ENCODE data around the gene MKKS. TPM values are rescaled to one million over a fixed set of nuclear protein-coding genes. Genes with fewer than 3 reads are reported as not detected.

The MKKS gene
- total RNA-seq, 1 donor from 2014 or later: 3.6 TPM

DNA sequence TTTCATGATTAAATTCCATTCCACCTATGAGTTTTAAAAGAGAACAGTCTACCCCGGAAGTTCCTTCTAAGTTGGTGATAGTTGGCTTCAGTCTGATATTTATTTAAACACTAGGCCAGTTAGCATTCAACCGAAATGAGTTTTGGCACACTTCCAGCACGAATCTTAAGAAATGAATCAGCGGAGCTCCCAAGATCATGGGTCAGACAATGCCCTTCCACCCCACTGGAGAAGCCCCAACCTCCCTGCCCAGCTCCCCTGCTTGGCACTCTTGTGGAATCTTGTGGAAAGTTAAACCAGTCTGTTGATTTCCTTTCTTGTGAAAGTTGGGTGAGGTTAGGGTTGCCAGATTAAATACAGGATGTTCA, 64.3 kb downstream of the MKKS start:
- peak; percentile 21 to 80 for DNase-seq (ENCODE audit: low read depth in 2 of 2)

DNA sequence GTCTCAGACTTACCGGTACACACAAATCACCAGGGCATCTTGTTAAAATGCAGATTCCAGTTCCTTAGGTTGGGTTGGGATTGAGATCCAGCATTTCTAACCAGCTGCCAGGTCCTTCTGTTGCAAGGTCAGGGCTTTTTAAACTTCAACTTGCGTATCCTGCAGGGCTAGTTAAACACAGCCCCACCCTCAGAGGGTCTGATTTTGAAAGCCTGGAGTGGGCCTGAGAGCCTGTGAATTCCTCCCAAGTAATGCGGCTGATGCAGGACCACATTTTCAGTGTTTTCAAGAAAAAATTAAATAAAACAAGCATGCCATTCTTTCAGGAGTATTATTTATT, 65.3 kb downstream of the MKKS start:
- no peak for DNase-seq (ENCODE audit: low read depth in 2 of 2)

DNA sequence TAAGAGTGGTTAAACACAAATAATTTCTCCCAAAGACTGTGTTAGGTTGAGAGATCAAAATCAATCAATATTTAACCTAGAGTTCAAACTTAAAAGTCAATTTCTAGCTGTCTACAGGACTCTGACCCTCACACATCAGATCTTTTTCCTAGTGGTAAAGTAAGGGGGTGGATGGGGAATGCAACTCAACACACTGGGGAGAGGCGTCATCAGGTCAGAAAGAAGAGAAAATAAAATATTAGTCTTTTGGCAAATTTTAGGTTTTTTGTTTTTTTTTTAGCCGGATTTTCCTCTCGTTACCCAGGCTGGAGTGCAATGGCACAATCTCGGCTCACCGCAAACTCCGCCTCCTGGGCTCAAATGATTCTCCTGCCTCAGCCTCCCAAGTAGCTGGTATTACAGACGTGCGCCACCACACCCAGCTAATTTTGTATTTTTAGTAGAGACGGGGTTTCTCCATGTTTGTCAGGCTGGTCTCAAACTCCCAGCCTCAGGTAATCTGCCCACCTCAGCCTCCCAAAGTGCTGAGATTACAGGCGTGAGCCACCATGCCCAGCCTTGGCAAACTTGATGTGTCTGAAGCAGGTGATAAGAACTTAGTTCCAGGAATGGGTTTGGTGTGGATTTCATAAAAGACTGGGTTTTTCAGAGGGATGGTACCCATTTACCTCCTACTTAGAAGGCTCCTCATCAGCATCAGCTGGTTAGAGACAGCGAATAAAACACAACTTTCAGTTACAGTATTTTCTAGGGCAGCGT, 65.9 kb downstream of the MKKS start:
- DNase-seq (ENCODE audit: low read depth in 2 of 2): no peak

DNA sequence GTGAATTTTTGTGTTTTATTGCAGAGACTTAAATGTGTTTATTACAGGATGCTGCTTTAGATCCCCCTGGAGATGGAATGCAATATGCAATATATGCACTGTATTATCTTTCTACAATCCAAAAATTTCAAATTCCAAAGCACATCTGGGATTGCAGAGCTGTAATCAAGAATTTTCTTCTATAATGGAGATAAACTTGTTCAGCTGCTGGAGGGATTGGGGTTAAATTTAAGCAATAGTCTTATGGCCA, 66.4 kb downstream of the MKKS start:
- DNase-seq (ENCODE audit: low read depth in 2 of 2): no peak

DNA sequence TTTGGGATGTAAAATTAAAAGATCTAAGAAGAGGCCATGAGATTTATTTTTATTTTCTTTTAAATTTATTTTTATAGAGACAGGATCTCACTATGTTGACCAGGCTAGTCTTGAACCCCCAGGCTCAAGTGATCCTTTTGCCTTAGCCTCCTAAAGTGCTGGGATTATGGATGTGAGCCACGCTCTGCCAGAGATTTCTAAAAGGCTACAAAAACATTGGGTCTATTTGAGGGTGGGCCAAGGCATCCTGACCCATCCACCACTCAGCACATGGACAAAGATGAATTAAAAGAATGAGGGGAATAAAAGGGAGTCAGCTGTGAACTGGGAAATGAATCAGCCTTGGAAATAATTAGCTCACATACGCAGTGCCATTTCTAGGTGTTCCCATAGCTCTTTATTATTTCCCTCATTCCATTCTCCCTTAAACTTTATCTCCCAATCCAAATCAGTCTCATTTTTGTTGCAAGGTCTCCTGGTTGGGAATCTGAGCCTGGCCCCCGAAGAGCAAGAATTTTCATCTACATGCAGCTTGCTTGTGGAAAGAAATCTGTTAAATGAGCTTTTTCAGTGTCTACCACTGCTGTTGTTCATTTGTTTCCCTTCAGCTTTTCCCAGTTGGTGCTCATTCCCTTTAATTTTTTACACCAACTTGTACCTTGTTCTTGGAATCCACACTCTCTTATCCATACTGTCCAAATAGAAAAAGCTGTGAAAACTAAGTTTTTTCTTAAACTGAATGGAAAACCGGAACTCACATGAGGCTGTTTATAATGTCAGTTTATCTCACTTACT, 66.9 kb downstream of the MKKS start:
- peak; percentile 26 to 47 for DNase-seq (ENCODE audit: low read depth in 2 of 2)

DNA sequence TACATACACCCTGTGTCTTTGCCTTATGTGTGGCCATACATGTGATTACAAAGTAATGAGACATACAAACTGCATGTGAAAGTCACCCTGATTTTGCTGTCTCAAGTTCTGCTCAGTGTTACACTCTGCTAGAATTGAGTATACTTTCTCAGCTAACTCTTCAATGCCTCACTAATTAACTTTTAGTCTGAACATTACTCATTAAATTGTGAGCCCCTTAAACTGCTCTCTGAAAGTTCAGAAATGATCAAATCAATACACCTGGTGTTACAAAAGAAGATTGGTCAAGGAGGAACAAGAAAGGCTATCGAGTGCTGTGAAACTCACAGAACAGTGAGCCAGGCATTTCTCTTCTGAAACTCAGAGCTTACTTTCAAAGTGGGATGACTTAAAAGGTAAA, 71.3 kb downstream of the MKKS start:
- DNase-seq (ENCODE audit: low read depth in 2 of 2): no peak

DNA sequence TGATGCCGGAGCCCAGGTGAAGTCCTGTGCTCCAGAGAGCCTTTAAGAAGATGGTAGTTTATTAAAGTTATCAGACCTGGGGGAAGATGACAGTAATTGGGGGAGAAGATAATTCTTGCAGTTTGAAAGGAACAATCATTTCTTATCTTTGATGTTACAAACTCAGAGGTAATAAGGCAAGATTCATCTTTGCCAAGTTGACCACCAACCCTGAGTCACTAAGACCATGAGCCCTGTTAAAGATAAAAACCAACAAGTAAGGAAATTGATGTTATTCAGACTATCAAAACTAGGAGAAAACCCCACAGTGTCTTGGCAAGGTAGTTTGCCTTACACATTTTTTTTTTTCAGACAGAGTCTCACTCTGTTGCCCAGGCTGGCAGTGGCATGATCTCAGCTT, 73.1 kb downstream of the MKKS start:
- DNase-seq (ENCODE audit: low read depth in 2 of 2): no peak

DNA sequence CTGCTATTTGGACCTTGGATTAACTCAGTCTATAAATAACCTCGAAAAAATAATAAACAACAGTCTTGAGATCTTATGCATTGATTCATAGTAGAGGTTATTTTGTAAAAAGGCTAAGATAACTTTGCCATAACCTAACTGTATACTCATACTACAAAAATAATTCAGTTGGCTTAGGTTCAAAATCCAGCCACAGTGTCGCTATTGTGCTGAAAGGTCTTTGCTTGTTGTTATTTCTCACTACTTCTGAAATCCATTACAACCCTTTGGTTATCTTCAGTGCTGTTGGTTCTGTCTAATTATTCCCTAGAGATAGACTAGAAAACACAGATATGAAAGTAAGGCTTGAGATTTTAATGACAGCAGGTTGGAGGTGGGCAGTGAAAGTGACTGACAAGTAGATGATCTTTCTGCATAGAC, 74.4 kb downstream of the MKKS start:
- peak; percentile 56 to 65 for DNase-seq (ENCODE audit: low read depth in 2 of 2)

DNA sequence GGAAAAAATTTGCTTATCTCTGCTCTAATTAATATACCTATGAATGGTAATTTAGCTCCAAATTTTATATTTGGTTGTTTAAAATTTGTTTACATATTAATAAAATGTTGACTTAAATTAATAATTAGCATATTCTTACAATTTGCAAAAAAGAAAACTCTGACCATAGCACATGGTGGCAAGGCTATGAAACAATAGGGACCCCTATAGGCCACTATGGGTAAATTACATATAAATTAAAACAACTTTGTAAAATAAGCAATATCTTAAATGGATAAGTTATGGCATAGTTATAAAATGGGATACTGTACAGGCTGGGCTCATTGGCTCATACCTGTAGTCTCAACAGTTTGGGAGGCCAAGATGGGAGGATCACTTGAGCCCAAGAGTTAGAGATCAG, 76.0 kb downstream of the MKKS start:
- DNase-seq (ENCODE audit: low read depth in 2 of 2): peak; percentile 31 to 41

DNA sequence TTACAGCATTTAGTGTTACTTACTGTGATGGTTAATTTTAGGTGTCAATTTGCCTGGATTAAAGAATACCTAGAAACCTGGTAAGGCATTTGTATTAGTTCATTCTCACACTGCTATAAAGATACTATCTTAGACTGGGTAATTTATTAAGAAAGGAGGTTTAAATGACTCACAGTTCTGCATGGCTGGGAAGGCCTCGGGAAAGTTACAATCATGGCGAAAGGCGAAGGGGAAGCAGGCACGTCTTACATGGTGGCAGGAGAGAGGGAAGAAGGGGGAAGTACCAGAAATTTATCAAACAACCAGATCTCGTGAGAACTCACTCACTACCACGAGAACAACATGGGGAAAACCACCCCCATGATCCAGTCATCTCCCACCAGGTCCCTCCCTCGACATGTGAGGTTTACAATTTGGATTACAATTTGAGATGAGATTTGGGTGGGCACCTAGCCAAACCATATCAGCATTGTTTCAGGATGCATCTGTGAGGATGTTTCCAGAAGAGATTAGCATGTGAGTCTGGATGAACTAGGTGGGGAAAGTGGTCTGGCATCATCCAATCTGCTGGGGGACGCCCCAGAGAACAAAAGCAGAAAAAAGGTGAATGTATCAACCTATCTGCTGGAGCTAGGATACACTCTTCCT, 76.8 kb downstream of the MKKS start:
- peak; percentile 74 to 98 for DNase-seq (ENCODE audit: low read depth in 2 of 2)

DNA sequence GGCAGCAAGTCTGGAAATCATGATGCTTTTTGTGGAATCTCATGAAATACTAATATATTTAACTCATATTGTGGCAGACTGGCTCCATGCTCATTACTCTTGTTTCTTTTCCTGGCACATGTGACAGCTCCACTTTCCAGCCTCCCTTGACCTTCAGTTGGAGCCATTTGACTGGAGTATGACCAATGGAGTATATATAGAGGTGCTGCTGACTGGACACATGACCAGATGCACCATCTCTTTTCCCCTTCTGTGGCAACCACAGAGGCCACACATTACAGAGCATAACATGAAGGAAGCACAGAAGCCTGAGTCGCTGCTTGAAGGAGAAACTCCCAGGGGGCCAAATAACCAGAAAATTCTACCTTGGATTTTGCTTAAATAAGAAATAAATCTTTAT, 77.4 kb downstream of the MKKS start:
- no peak for DNase-seq (ENCODE audit: low read depth in 2 of 2)

DNA sequence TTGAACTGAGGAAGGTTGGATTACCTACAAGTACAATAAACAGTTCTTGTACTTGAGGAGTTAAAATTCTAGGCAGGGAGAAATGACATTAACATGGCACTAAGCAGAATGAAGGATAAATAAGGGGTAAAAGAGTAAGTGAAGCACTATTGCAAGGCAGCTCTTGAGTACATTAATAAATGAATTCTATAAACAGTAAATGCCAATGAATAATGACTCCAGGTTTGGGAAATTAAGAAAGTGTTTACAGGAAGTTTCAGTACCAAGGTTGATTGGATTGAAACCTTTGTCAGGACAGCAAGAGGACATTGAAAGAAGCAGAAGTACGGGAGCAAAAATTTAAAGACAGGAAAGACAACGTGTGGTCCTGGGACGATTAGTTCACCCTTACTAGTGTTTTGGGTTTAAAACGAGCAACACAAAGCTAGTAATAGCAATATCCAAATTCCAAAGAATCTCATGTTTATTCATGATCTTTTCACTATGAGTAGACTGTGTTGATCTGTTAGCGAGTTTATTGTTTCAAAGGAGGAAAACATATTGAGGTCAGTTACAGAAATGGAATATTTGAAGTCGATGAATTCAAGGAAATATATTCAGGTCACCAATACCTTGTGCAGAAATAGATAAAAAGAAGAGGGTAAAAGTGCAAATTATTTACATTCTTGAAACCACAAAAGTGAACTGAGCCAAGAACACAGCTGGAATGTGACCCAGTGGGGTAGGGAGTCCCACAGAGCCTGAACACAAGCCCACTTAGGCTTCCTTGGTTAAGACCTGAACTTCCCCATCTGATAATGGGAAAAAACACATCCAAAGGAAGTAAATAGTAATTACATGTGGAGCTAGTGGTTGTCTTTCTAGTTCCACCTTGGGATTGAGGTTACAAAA, 80.8 kb downstream of the MKKS start:
- peak; percentile 88 to 92 for DNase-seq (ENCODE audit: low read depth in 2 of 2)

Other genes with a start within 250 kb of the MKKS start
- 0.22 TPM in 1 of 2 replicates, not detected in the other for gene SNAP25, start 215.4 kb downstream of the MKKS start, total RNA-seq
- 1.7 and 2.6 TPM in 2 replicates for gene SLX4IP, start 1.1 kb upstream of the MKKS start, total RNA-seq
- gene JAG1, start 239.8 kb upstream of the MKKS start, total RNA-seq: 78.0 and 227 TPM in 2 replicates